Fibroblast of skin of abdomen (primary cell): ENCODE data around the gene CKAP5.

Experiments
- DNase-seq: peaks from one replicate; pipeline ENCODE4 v3.0.0-alpha.2; 2013

Gene CKAP5

GRCh38 chr11:46762248-46762647 lies 83.8 kb downstream of the CKAP5 start:
- no peak for DNase-seq

- no peak for DNase-seq
Observed at GRCh38 chr11:46761807-46762206, 84.3 kb downstream of the CKAP5 start.

DNA sequence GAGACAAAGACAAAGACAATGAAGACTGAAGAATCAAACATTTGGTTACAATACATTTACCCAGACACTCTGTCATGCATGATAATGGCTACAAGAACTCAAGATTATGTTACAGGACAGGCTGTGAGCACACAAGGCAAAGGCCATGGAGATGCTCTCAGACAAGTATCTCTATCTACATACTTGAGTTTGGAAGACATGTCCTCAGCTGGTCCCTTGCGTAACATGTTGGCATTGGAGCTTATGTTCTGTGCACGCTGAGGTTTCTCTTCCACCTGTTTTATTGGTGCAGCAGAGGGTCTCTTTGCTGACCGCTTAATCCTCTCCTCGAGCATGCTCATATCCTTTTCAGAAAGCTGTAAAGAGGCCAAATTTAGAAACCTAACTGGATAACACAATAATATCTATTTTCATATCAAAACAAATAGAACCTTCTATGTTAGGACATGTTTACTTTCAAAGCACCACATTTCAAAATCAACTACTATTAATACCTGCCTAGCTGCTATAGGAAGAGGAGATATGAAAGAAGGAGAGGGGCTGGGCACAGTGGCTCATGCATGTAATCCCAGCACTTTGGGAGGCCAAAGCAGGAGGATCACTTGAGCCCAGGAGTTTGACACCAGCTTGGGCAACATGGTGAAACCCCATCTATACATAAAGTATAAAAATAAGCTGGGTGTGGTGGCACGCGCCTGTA lies 85.5 kb downstream of the CKAP5 start:
- DNase-seq = no peak

GRCh38 chr11:46759196-46759595 lies 86.9 kb downstream of the CKAP5 start:
- no peak for DNase-seq

DNA sequence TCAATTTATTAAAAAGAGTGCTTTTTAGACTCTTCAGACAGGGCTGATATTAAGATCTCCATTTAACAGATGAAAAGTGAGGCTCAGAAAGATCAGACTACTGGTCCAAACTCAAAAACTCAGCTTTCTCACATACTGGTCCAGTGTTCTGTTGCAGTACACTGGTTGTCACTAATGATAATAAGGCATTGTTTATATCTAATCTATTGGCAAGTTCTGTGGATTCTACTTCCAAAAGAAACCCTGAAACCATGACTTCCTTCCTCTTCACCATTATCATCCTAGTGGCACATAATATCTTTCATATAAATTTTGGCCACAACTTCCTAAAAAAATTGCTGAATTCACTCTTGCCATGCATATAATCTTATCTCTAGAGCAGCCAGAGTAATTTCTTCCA lies 90.1 kb downstream of the CKAP5 start:
- no peak for DNase-seq

DNA sequence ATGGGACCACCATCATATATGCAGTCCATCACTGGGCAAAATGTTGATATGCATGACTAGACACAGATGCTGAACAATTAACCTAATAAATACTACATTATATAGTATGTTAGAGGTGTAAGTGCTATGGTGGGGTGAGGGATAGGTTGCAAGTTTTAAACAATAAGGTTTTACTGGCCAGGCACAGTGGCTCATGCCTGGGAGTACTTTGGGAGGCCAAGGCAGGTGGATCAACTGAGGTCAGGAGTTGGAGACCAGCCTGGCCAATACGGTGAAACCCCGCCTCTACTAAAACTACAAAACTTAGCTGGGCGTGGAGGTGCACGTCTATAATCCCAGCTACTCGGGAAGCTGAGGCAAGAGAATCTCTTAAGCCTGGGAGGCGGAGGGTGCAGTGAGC lies 98.9 kb downstream of the CKAP5 start:
- no peak for DNase-seq

GRCh38 chr11:46745995-46746394 lies 100.1 kb downstream of the CKAP5 start:
- DNase-seq = no peak

DNA sequence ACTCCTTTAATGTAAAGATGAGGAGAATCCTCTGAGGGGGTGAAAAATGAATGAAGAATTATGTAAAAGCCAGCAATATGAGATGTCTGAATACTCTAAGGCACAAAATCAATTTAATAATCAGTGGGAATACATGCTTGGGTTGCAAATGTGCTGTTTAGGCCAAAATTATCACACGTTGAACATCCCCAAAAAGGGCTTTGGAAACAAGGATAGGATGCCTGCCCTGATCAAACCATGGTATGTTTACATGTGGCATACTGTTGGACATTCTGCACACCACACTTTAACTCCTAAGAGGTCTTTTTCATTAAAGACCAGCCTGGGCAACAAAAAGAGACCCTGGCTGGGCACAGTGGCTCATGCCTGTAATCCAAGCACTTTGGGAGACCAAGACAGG lies 100.8 kb downstream of the CKAP5 start:
- DNase-seq = no peak

GRCh38 chr11:46743693-46744339 lies 102.3 kb downstream of the CKAP5 start:
- DNase-seq = no peak

DNA sequence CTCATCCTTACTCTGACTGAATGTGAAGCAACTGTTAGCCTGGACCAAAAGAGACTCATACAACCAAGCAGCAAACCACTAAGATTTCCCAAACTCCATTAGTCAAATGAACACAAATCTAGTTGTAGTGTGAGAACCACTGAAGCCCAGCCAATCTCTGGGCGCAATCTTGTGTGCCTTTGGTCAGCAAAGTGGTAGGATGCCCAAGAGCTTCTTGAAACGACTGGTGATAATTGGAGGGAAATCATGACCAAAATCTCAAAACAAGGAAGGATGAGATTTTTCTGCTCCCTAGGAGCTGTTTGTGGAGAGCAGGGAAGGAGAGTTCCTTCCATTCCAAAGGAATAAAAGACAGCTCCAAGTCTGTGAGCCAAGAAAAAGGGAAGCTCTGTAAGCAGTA lies 103.0 kb downstream of the CKAP5 start:
- DNase-seq = no peak

- DNase-seq = no peak
Observed at GRCh38 chr11:46741600-46742484, 104.2 kb downstream of the CKAP5 start.

DNA sequence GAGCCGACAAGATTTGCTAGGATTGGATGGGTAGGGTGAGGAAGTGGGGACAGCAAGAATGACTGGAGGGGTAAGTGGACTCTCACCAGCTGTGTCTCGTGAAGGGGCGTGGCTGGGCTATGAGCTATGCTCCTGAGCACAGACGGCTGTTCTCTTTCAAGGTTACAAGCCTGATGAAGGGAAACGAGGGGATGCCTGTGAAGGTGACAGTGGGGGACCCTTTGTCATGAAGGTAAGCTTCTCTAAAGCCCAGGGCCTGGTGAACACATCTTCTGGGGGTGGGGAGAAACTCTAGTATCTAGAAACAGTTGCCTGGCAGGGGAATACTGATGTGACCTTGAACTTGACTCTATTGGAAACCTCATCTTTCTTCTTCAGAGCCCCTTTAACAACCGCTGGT lies 107.2 kb downstream of the CKAP5 start:
- no peak for DNase-seq

DNA sequence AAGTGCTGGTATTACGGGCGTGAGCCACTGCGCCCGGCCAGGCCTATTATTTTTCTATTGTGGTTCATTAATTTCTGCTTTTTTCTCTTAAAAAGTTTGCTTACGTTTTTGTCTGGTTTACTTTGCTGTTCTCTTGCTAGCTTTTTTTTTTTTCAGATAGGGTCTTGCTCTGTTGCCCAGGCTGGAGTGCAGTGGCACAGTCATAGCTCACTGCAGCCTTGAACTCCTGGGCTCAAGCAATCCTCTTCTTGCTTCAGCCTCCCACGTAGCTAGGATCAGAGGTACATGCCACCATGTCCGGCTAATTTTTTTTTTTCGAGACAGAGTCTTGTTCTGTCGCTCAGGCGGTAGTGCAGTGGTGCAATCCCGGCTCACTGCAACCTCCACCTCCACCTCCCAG lies 108.4 kb downstream of the CKAP5 start:
- DNase-seq = no peak

GRCh38 chr11:46736615-46737014 lies 109.5 kb downstream of the CKAP5 start:
- DNase-seq = peak; percentile 20

- no peak for DNase-seq
Observed at GRCh38 chr11:46736146-46736545, 109.9 kb downstream of the CKAP5 start.

DNA sequence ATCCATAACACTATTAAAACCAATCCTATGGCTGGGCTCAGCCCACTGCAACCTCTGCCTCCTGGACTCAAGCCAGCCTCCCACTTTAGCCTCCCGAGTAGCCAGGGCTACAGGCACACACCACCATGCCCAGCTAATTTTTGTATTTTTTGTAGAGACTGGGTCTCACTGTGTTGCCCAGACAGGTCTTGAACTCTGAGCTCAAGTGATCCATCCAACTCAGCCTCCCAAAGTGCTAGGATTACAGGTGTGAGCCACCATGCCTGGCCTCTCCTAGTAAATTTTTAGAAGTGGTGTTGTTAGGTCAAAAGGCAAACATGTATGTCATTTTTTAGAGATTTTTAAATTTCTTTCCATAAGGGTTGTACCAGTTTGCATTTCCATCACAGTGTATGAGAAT lies 112.8 kb downstream of the CKAP5 start:
- DNase-seq = no peak

DNA sequence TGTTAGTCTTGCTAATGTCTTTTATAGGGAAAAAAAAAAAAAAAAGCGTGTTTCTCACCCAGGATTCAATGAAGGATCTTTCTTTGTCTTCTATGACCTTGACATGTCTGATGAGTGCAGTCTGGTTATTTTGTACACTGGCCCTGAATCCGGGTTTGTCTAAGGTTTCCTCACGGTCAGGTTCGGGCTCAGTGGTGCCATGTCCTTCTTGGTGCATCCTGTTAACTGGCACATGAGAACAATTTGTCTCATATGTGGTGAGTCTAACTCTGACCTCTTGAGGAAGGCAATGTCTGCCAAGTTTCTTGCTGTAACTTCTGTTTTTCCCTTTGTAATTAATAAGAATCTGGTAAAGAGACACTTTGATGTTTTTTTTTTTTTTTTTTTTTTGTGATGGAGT lies 114.5 kb downstream of the CKAP5 start:
- DNase-seq = no peak

- peak; percentile 21 for DNase-seq
Observed at GRCh38 chr11:46729110-46730027, 116.7 kb downstream of the CKAP5 start.

- DNase-seq = no peak
Observed at GRCh38 chr11:46728659-46729040, 117.4 kb downstream of the CKAP5 start.

- no peak for DNase-seq
Observed at GRCh38 chr11:46727952-46728658, 118.0 kb downstream of the CKAP5 start.

GRCh38 chr11:46726206-46726862 lies 119.7 kb downstream of the CKAP5 start:
- DNase-seq = no peak
